Measurements from ENCODE around the gene MIER2. TPM values are rescaled to one million over a fixed set of nuclear protein-coding genes. Genes with fewer than 3 reads are reported as not detected.
"Not testable (repeated sequence)": the region's sequence is repeated elsewhere in the genome, so short reads cannot be mapped to it uniquely, and the experiment has no call there.

MIER2 gene
- total RNA-seq, 1 experiment from 2014 or later, result 40.1 TPM

GRCh38 chr19:359653-359925 lies 15.0 kb upstream of the MIER2 start:
- Histone ChIP-seq H3K27me3 (replicated peaks; ENCODE audit: control insufficient read depth, insufficient read depth, low read length) (no peaks in the 10 kb centered on the region), H3K4me1 (no peaks in the 10 kb centered on the region), H3K4me3 (ENCODE audit: low read depth, low read length) (no peak overlapping the region), H3K36me3 (ENCODE audit: control insufficient read depth, insufficient read depth, low read length) (no peaks in the 10 kb centered on the region), H3K9me3 (no peaks in the 10 kb centered on the region)
- ChIA-PET POLR2A (no interaction called here), CTCF (no interaction called here)
- Mint-ChIP-seq H3K27me3 (ENCODE audit: insufficient read depth, unreplicated experiment) (no peaks in the 10 kb centered on the region), H3K4me1 (ENCODE audit: low read depth, unreplicated experiment) (no peaks in the 10 kb centered on the region), H3K4me3 (ENCODE audit: unreplicated experiment) (no peak overlapping the region), H3K27ac (ENCODE audit: unreplicated experiment) (no peak overlapping the region), H3K36me3 (ENCODE audit: insufficient read depth, unreplicated experiment) (no peaks in the 10 kb centered on the region), H3K9me3 (ENCODE audit: unreplicated experiment) (peaks cover 11% of the 10 kb centered on the region)
- no peak for TF ChIP-seq CTCF (IDR thresholded peaks at IDR 0.05; ENCODE audit: insufficient read depth in 1 of 2, low read depth in 1 of 2, low read length in 1 of 2, severe bottlenecking in 1 of 2, unreplicated experiment in 1 of 2)
- no peak for DNase-seq
- BruUV-seq (replicated peaks), result no TSS peak
- intact Hi-C loops (cut with micrococcal nuclease; ENCODE audit: unreplicated experiment), result no loop called here

DNA sequence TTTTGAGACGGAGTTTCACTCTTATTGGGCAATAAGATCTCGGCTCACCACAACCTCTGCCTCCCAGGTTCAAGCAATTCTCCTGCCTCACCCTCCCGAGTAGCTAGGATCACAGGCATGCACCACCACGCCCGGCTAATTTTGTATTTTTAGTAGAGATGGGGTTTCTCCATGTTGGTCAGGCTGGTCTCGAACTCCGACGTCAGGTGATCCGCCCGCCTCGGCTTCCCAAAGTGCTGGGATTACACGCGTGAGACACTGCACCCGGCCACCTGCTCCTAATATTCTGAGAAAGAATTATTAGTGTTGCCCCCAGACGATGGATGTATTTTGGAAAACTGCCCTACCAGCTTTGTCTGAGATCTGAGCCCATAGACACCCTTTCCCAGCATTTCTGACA lies 10.9 kb upstream of the MIER2 start:
- H3K27ac Mint-ChIP-seq (ENCODE audit: unreplicated experiment); intact Hi-C loops (cut with micrococcal nuclease; ENCODE audit: unreplicated experiment); H3K36me3 ChIP-seq (ENCODE audit: control insufficient read depth, insufficient read depth, low read length); CTCF ChIA-PET; H3K27me3 Mint-ChIP-seq (ENCODE audit: insufficient read depth, unreplicated experiment); H3K4me3 ChIP-seq (ENCODE audit: low read depth, low read length); POLR2A ChIA-PET; H3K27me3 ChIP-seq (replicated peaks; ENCODE audit: control insufficient read depth, insufficient read depth, low read length); H3K36me3 Mint-ChIP-seq (ENCODE audit: insufficient read depth, unreplicated experiment); H3K9me3 ChIP-seq; BruUV-seq (replicated peaks); DNase-seq; H3K4me1 Mint-ChIP-seq (ENCODE audit: low read depth, unreplicated experiment); H3K4me3 Mint-ChIP-seq (ENCODE audit: unreplicated experiment); H3K4me1 ChIP-seq: not testable (repeated sequence)
- H3K9me3 Mint-ChIP-seq (ENCODE audit: unreplicated experiment), result peaks cover 20% of the 10 kb centered on the region

- H3K27me3 ChIP-seq (replicated peaks; ENCODE audit: control insufficient read depth, insufficient read depth, low read length), result no peaks in the 10 kb centered on the region
- Mint-ChIP-seq H3K27ac (ENCODE audit: unreplicated experiment) (no peak overlapping the region), H3K27me3 (ENCODE audit: insufficient read depth, unreplicated experiment) (no peaks in the 10 kb centered on the region), H3K36me3 (ENCODE audit: insufficient read depth, unreplicated experiment) (no peaks in the 10 kb centered on the region), H3K4me1 (ENCODE audit: low read depth, unreplicated experiment) (no peaks in the 10 kb centered on the region), H3K4me3 (ENCODE audit: unreplicated experiment) (no peak overlapping the region), H3K9me3 (ENCODE audit: unreplicated experiment) (peaks cover 20% of the 10 kb centered on the region)
- no peaks in the 10 kb centered on the region for H3K4me1 ChIP-seq
- H3K9me3 ChIP-seq, result peaks cover 8% of the 10 kb centered on the region
- no peak for DNase-seq
- POLR2A ChIA-PET, result no interaction called here
- no TSS peak for BruUV-seq (replicated peaks)
- TF ChIP-seq CTCF (IDR thresholded peaks at IDR 0.05; ENCODE audit: insufficient read depth in 1 of 2, low read depth in 1 of 2, low read length in 1 of 2, severe bottlenecking in 1 of 2, unreplicated experiment in 1 of 2), result no peak
- no peak overlapping the region for H3K4me3 ChIP-seq (ENCODE audit: low read depth, low read length)
- no peaks in the 10 kb centered on the region for H3K36me3 ChIP-seq (ENCODE audit: control insufficient read depth, insufficient read depth, low read length)
- CTCF ChIA-PET, result no interaction called here
- intact Hi-C loops (cut with micrococcal nuclease; ENCODE audit: unreplicated experiment), result no loop called here
These were observed 10.5 kb upstream of the MIER2 start for GRCh38 chr19:355134-355533.

- no peak for TF ChIP-seq CTCF (IDR thresholded peaks at IDR 0.05; ENCODE audit: insufficient read depth in 1 of 2, low read depth in 1 of 2, low read length in 1 of 2, severe bottlenecking in 1 of 2, unreplicated experiment in 1 of 2)
- POLR2A ChIA-PET, result no interaction called here
- Histone ChIP-seq H3K36me3 (ENCODE audit: control insufficient read depth, insufficient read depth, low read length) (no peaks in the 10 kb centered on the region), H3K4me1 (no peaks in the 10 kb centered on the region), H3K27me3 (replicated peaks; ENCODE audit: control insufficient read depth, insufficient read depth, low read length) (no peaks in the 10 kb centered on the region), H3K4me3 (ENCODE audit: low read depth, low read length) (no peak overlapping the region), H3K9me3 (peaks cover 8% of the 10 kb centered on the region)
- no TSS peak for BruUV-seq (replicated peaks)
- no peak for DNase-seq
- Mint-ChIP-seq H3K27me3 (ENCODE audit: insufficient read depth, unreplicated experiment) (no peaks in the 10 kb centered on the region), H3K4me1 (ENCODE audit: low read depth, unreplicated experiment) (no peaks in the 10 kb centered on the region), H3K36me3 (ENCODE audit: insufficient read depth, unreplicated experiment) (no peaks in the 10 kb centered on the region), H3K9me3 (ENCODE audit: unreplicated experiment) (peaks cover 20% of the 10 kb centered on the region), H3K4me3 (ENCODE audit: unreplicated experiment) (no peak overlapping the region), H3K27ac (ENCODE audit: unreplicated experiment) (no peak overlapping the region)
- CTCF ChIA-PET, result no interaction called here
- intact Hi-C loops (cut with micrococcal nuclease; ENCODE audit: unreplicated experiment), result no loop called here
These were observed 7.5 kb upstream of the MIER2 start for GRCh38 chr19:351976-352625.

Data from Caco-2 (cell line).